Spleen (tissue), 7 donors: ENCODE data around the gene TMEM176B.

Experiments
- CTCF ChIP-seq, 11 experiments: fragments of 200-600 bp in 7 of 11; fragments of 450-650 bp in 4 of 11; sonication (generic) in 4 of 11; IDR thresholded peaks in 8 of 11; conservative IDR thresholded peaks in 3 of 11; 1 replicate in 7 of 11; 2 replicates in 4 of 11; pipeline versions ENCODE4 v1.4.0 to v1.8.0; 2016 to 2021; ENCODE audit warnings: antibody characterized with exemption in 11 of 11, inconsistent platforms in 4 of 11, mild to moderate bottlenecking in 1 of 11
- POLR2A ChIP-seq, 3 donors: fragments of 450-650 bp; IDR thresholded peaks; one replicate each; pipeline ENCODE4 v1.5.1; 2017; ENCODE audit warnings: antibody characterized with exemption in 3 of 3, mild to moderate bottlenecking in 1 of 3
- POLR2AphosphoS5 ChIP-seq, 3 donors: sonication (generic); formaldehyde crosslinking; IDR thresholded peaks; one replicate each; pipeline ENCODE4 v1.5.1; 2017; ENCODE audit warnings: antibody characterized with exemption in 3 of 3
- donor health status: DM: no; HTN: no; CAD: no; lungs with moderate emphysema.
- donor health status: DM: no; HTN: no; CAD: no.
- donor health status: DM: no; HTN: no; CAD: no.

- TF ChIP-seq CTCF (IDR thresholded peaks at IDR 0.05 in 8 of 11, conservative IDR thresholded peaks at IDR 0.05 in 3 of 11) (no peak), POLR2AphosphoS5 (IDR thresholded peaks at IDR 0.05) (no peak), POLR2A (IDR thresholded peaks at IDR 0.05) (no peak)
Observed at GRCh38 chr7:150828384-150828783, 28.2 kb upstream of the TMEM176B start.
